Caco-2 (cell line): ENCODE data around the gene ADGRE1. TPM values are rescaled to one million over a fixed set of nuclear protein-coding genes. Genes with fewer than 3 reads are reported as not detected.

Source experiments
- BruUV-seq: library from RNA; stranded (reverse); fragments of 400-500 nt; replicated peaks from 2 replicates; lab custom pipeline; 2021; lab: Mats Ljungman, UMichigan
- CTCF ChIA-PET: fragments of 300-600 bp; sonication (Branson Sonifier 250); formaldehyde crosslinking; loops from one replicate; lab custom pipeline; 2022; ENCODE audit warnings: antibody characterized with exemption; lab: Charles Lee
- POLR2A ChIA-PET: fragments of 300-600 bp; sonication (Branson Sonifier 250); formaldehyde crosslinking; loops from one replicate; lab custom pipeline; 2022; ENCODE audit warnings: antibody characterized with exemption; lab: Charles Lee
- DNase-seq, 2 experiments: peaks; one replicate each; pipeline versions ENCODE4 v3.0.0 to v3.0.0-alpha.2; 2020 to 2022
- H3K27me3 ChIP-seq: replicated peaks from 2 replicates; pipeline ENCODE4 v1.6.0; 2011; ENCODE audit warnings: low read length; ENCODE audit not compliant: control insufficient read depth, insufficient read depth
- H3K36me3 ChIP-seq: 2 replicates; pipeline ENCODE4 v1.5.1; 2011; ENCODE audit warnings: low read length; ENCODE audit not compliant: control insufficient read depth, insufficient read depth
- H3K4me1 ChIP-seq: fragments of 250-450 bp; sonication (Bioruptor Pico); 2 replicates; pipeline ENCODE4 v1.5.1; 2020; ENCODE audit warnings: mild to moderate bottlenecking
- H3K4me3 ChIP-seq: 2 replicates; pipeline ENCODE4 v1.5.1; 2011; ENCODE audit warnings: low read depth, mild to moderate bottlenecking, control low read depth, low read length
- H3K9me3 ChIP-seq: fragments of 250-450 bp; sonication (Bioruptor Pico); 2 replicates; pipeline ENCODE4 v1.5.1; 2020; ENCODE audit warnings: mild to moderate bottlenecking, moderate library complexity
- H3K27ac Mint-ChIP-seq: one replicate; pipeline ENCODE4 v1.8.0; 2022; ENCODE audit warnings: mixed read lengths; ENCODE audit not compliant: unreplicated experiment
- H3K27me3 Mint-ChIP-seq: one replicate; pipeline ENCODE4 v1.8.0; 2022; ENCODE audit warnings: mixed read lengths; ENCODE audit not compliant: insufficient read depth, unreplicated experiment
- H3K36me3 Mint-ChIP-seq: one replicate; pipeline ENCODE4 v1.8.0; 2022; ENCODE audit warnings: mild to moderate bottlenecking, mixed read lengths; ENCODE audit not compliant: insufficient read depth, unreplicated experiment
- H3K4me1 Mint-ChIP-seq: one replicate; pipeline ENCODE4 v1.8.0; 2022; ENCODE audit warnings: low read depth, mixed read lengths; ENCODE audit not compliant: unreplicated experiment
- H3K4me3 Mint-ChIP-seq: one replicate; pipeline ENCODE4 v1.8.0; 2022; ENCODE audit warnings: mild to moderate bottlenecking, moderate library complexity, mixed read lengths; ENCODE audit not compliant: unreplicated experiment
- H3K9me3 Mint-ChIP-seq: one replicate; pipeline ENCODE4 v1.8.0; 2022; ENCODE audit warnings: mixed read lengths; ENCODE audit not compliant: unreplicated experiment
- CTCF ChIP-seq, 2 experiments: fragments of 200-600 bp in 1 of 2; IDR thresholded peaks; 1 replicate in 1 of 2; 2 replicates in 1 of 2; pipeline versions ENCODE4 v1.5.1 to v1.8.0; 2011 to 2022; ENCODE audit warnings: antibody characterized with exemption in 1 of 2, control low read depth in 1 of 2, inconsistent platforms in 1 of 2, low read depth in 1 of 2, low read length in 1 of 2, mild to moderate bottlenecking in 1 of 2, moderate library complexity in 1 of 2; ENCODE audit not compliant: insufficient read depth in 1 of 2, severe bottlenecking in 1 of 2, unreplicated experiment in 1 of 2
- intact Hi-C: fragments of 100-400 bp; cut with micrococcal nuclease; formaldehyde crosslinking; loops from one replicate; pipeline ENCODE4 v1.10.0; 2022; ENCODE audit not compliant: unreplicated experiment
- total RNA-seq: library from RNA; stranded (reverse); gene quantifications from 2 replicates; pipeline ENCODE4 v1.2.3, GENCODE V29; 2022

The ADGRE1 gene
- total RNA-seq, 1 experiment from 2014 or later = not detected

GRCh38 chr19:6873708-6874431 lies 13.5 kb upstream of the ADGRE1 start:
- no TSS peak for BruUV-seq

GRCh38 chr19:6875218-6875617 lies 12.2 kb upstream of the ADGRE1 start:
- no peaks in the 10 kb centered on the region for H3K27me3 ChIP-seq
- no peaks in the 10 kb centered on the region for H3K36me3 ChIP-seq
- ChIA-PET POLR2A (no interaction called here), CTCF (interaction anchor here (0.6 kb wide), 2 partner anchors 12 to 829 kb away, joined by 3 read pairs; no protein-coding TSS in a partner anchor)
- H3K9me3 ChIP-seq = no peaks in the 10 kb centered on the region
- DNase-seq = no peak
- peaks cover 14% of the 10 kb centered on the region for H3K27me3 Mint-ChIP-seq
- no peak for TF ChIP-seq CTCF (IDR thresholded peaks at IDR 0.05; ENCODE audit: insufficient read depth in 1 of 2, low read depth in 1 of 2, low read length in 1 of 2, severe bottlenecking in 1 of 2, unreplicated experiment in 1 of 2)
- H3K27ac Mint-ChIP-seq = no peak overlapping the region
- peaks cover 9% of the 10 kb centered on the region for H3K9me3 Mint-ChIP-seq
- no peaks in the 10 kb centered on the region for H3K4me1 ChIP-seq
- H3K4me3 ChIP-seq = no peak overlapping the region
- no peaks in the 10 kb centered on the region for H3K36me3 Mint-ChIP-seq
- no peak overlapping the region for H3K4me3 Mint-ChIP-seq
- intact Hi-C loops = no loop called here
- no TSS peak for BruUV-seq
- H3K4me1 Mint-ChIP-seq = no peaks in the 10 kb centered on the region

More at GRCh38 chr19:6873708-6874431, 13.5 kb upstream of the ADGRE1 start:
- H3K27ac Mint-ChIP-seq = no peak overlapping the region
- CTCF ChIA-PET = no interaction called here
- H3K27me3 ChIP-seq = no peaks in the 10 kb centered on the region
- no peaks in the 10 kb centered on the region for H3K4me1 Mint-ChIP-seq
- H3K27me3 Mint-ChIP-seq = peaks cover 10% of the 10 kb centered on the region
- H3K4me3 ChIP-seq = no peak overlapping the region
- no peaks in the 10 kb centered on the region for H3K9me3 ChIP-seq
- POLR2A ChIA-PET = no interaction called here
- peaks cover 9% of the 10 kb centered on the region for H3K9me3 Mint-ChIP-seq
- H3K36me3 ChIP-seq = no peaks in the 10 kb centered on the region
- intact Hi-C loops = no loop called here
- no peaks in the 10 kb centered on the region for H3K36me3 Mint-ChIP-seq
- no peak overlapping the region for H3K4me3 Mint-ChIP-seq
- H3K4me1 ChIP-seq = no peaks in the 10 kb centered on the region
- DNase-seq = no peak
- no peak for TF ChIP-seq CTCF (IDR thresholded peaks at IDR 0.05; ENCODE audit: insufficient read depth in 1 of 2, low read depth in 1 of 2, low read length in 1 of 2, severe bottlenecking in 1 of 2, unreplicated experiment in 1 of 2)

- H3K27ac Mint-ChIP-seq = no peak overlapping the region
- H3K9me3 Mint-ChIP-seq = peaks cover 9% of the 10 kb centered on the region
- ChIA-PET POLR2A (interaction anchor here (0.6 kb wide), 1 partner anchor 563 kb away, joined by 6 read pairs; no protein-coding TSS in a partner anchor), CTCF (no interaction called here)
- no peaks in the 10 kb centered on the region for H3K36me3 Mint-ChIP-seq
- Histone ChIP-seq H3K4me1 (no peaks in the 10 kb centered on the region), H3K36me3 (no peaks in the 10 kb centered on the region), H3K4me3 (no peak overlapping the region), H3K9me3 (no peaks in the 10 kb centered on the region), H3K27me3 (no peaks in the 10 kb centered on the region)
- no peak for TF ChIP-seq CTCF (IDR thresholded peaks at IDR 0.05; ENCODE audit: insufficient read depth in 1 of 2, low read depth in 1 of 2, low read length in 1 of 2, severe bottlenecking in 1 of 2, unreplicated experiment in 1 of 2)
- intact Hi-C loops = no loop called here
- H3K27me3 Mint-ChIP-seq = peaks cover 14% of the 10 kb centered on the region
- no peak for DNase-seq
- H3K4me3 Mint-ChIP-seq = no peak overlapping the region
- no peaks in the 10 kb centered on the region for H3K4me1 Mint-ChIP-seq
- BruUV-seq = no TSS peak
These were observed 10.6 kb upstream of the ADGRE1 start for GRCh38 chr19:6876748-6877147.
